Progenitor cell of endocrine pancreas (in vitro differentiated cells): ENCODE results near the gene SIRT3. TPM values are rescaled to one million over a fixed set of nuclear protein-coding genes. Genes with fewer than 3 reads are reported as not detected.

ENCODE experiments used
- DNase-seq: peaks from one replicate; pipeline ENCODE4 v3.0.0; 2021; ENCODE audit warnings: low spot score; ENCODE audit not compliant: unreplicated experiment
- H3K27ac Mint-ChIP-seq: 2 replicates; pipeline ENCODE4 v1.8.0; 2021; ENCODE audit warnings: mild to moderate bottlenecking, moderate library complexity, mixed read lengths
- H3K27me3 Mint-ChIP-seq: 2 replicates; pipeline ENCODE4 v1.8.0; 2021; ENCODE audit warnings: mixed read lengths
- H3K36me3 Mint-ChIP-seq: 2 replicates; pipeline ENCODE4 v1.8.0; 2022; ENCODE audit warnings: mixed read lengths; ENCODE audit not compliant: insufficient read depth
- H3K4me1 Mint-ChIP-seq: 2 replicates; pipeline ENCODE4 v1.8.0; 2021; ENCODE audit warnings: low read depth, mixed read lengths
- H3K4me3 Mint-ChIP-seq: 2 replicates; pipeline ENCODE4 v1.8.0; 2021; ENCODE audit warnings: low read depth, mild to moderate bottlenecking, moderate library complexity, mixed read lengths
- H3K9me3 Mint-ChIP-seq: 2 replicates; pipeline ENCODE4 v1.8.0; 2021; ENCODE audit warnings: low read depth, mixed read lengths
- total RNA-seq: library from RNA; stranded (reverse); gene quantifications from 2 replicates; pipeline ENCODE4 v1.2.1, GENCODE V29; 2021
- TF ChIP-seq, protein P1 (sequence below): fragments of 200-600 bp; sonication (generic); IDR thresholded peaks from one replicate; pipeline ENCODE4 v1.5.0; 2021; ENCODE audit warnings: antibody characterized with exemption, mild to moderate bottlenecking; ENCODE audit not compliant: unreplicated experiment

Gene SIRT3
- total RNA-seq, 1 donor from 2014 or later = 27.0 TPM

DNA sequence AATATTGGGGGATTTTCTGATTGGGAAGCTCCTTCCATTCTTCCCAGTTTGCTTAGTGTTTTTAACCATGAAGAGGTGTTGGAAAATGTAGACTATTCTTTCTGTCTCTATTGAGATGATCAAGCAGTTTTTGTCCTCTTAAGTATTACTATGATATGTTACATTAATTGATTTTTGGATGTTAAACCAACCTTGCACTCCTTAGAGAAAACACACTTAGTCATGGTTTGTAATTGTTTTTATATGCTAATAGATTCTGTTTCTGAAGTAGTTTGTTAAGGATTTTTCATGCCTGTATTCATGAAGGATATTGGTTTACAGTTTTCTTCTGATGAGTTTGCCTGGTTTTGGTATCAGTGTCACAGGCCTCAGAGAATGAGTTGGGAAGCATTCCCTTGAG, 40.1 kb upstream of the SIRT3 start:
- no peak overlapping the region for H3K27ac Mint-ChIP-seq
- TF ChIP-seq, protein P1, sequence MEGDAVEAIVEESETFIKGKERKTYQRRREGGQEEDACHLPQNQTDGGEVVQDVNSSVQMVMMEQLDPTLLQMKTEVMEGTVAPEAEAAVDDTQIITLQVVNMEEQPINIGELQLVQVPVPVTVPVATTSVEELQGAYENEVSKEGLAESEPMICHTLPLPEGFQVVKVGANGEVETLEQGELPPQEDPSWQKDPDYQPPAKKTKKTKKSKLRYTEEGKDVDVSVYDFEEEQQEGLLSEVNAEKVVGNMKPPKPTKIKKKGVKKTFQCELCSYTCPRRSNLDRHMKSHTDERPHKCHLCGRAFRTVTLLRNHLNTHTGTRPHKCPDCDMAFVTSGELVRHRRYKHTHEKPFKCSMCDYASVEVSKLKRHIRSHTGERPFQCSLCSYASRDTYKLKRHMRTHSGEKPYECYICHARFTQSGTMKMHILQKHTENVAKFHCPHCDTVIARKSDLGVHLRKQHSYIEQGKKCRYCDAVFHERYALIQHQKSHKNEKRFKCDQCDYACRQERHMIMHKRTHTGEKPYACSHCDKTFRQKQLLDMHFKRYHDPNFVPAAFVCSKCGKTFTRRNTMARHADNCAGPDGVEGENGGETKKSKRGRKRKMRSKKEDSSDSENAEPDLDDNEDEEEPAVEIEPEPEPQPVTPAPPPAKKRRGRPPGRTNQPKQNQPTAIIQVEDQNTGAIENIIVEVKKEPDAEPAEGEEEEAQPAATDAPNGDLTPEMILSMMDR = no peak
- H3K36me3 Mint-ChIP-seq = no peaks in the 10 kb centered on the region
- H3K4me1 Mint-ChIP-seq = peaks cover 5% of the 10 kb centered on the region
- H3K4me3 Mint-ChIP-seq = no peak overlapping the region
- no peak for DNase-seq
- H3K9me3 Mint-ChIP-seq = peaks cover 8% of the 10 kb centered on the region
- H3K27me3 Mint-ChIP-seq = peaks cover 14% of the 10 kb centered on the region

DNA sequence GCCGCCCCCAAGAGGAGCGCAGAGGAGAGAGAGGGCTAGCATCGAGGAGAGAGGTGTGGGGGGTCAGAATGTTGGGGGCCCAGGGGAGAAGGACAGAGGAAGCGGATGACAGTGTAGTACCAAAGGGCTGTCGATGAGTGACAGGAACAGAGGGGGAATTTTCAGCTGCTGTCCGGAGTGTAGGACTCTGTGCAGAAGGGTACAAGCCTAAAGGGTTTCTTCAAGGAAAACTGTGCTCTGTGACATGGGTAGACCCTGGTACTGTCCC, 36.7 kb upstream of the SIRT3 start:
- H3K9me3 Mint-ChIP-seq = peaks cover 8% of the 10 kb centered on the region
- H3K4me3 Mint-ChIP-seq = no peak overlapping the region
- TF ChIP-seq, protein P1 = no peak
- no peaks in the 10 kb centered on the region for H3K36me3 Mint-ChIP-seq
- no peak for DNase-seq
- H3K27ac Mint-ChIP-seq = peak overlapping the region; percentile 88
- peaks cover 7% of the 10 kb centered on the region for H3K4me1 Mint-ChIP-seq
- H3K27me3 Mint-ChIP-seq = peaks cover 25% of the 10 kb centered on the region

DNA sequence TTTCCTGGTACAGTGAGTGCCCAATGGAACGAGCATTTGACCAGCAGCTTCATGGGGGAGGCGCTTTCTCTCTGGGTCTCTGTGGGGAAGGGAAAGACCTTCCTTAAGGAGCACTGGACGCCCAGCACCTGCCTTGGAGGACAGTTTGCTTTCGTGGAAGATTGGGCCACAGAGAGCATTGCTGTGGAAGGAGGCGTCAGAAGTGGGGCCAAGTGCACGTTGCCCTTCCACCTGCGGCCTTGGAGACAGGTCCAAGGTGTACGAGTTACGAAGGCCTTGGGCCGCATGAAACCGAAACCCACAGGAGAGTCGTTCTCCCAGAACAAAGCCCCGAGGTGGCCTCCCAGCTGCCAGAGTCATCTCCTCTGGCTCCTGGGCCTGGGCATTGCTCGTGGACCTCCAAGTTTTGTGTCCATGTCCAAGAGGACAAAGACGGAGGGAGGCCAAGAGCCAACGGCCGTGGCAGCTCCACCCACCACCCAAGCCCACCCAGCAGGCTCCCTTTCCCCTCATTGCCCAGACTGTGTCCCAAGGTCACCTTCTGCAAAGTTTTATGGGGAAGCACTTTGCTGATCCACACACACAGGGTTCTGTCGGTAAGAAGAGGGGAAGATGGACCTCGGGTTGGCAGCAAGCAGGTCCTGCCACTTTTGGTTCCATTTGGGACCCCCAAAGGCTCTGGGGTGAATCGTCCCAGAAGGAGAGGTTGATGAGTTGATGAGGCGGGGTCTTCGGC, 36.2 kb upstream of the SIRT3 start:
- peak overlapping the region; percentile 88 for H3K27ac Mint-ChIP-seq
- no peak for DNase-seq

DNA sequence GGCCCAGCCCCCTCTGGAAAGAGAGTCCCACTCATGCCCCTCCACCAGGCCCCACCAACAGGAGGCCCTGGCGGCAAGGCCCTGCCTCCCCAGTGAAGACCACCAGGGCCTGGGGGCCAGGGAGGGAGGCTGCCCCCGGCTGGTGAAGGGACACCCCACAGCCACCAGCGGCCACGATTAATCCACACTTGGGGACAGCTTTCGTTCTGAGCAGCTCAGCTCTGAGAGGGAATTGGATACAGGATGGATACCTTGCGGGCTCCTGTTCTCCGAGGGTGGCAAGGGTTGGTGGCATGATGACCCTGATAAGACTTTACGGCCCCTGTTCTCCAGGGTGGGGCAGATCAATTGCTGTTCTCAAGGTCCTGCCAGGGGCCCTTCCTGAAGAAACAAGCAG, 35.2 kb upstream of the SIRT3 start:
- Mint-ChIP-seq H3K9me3 (peaks cover 4% of the 10 kb centered on the region), H3K4me3 (no peak overlapping the region), H3K27me3 (peaks cover 14% of the 10 kb centered on the region), H3K36me3 (no peaks in the 10 kb centered on the region), H3K27ac (no peak overlapping the region), H3K4me1 (peaks cover 7% of the 10 kb centered on the region)
- DNase-seq = no peak
- TF ChIP-seq, protein P1 = no peak

More for the DNA sequence above, 36.2 kb upstream of the SIRT3 start:
- peaks cover 7% of the 10 kb centered on the region for H3K4me1 Mint-ChIP-seq
- peaks cover 20% of the 10 kb centered on the region for H3K27me3 Mint-ChIP-seq
- H3K4me3 Mint-ChIP-seq = no peak overlapping the region
- H3K36me3 Mint-ChIP-seq = no peaks in the 10 kb centered on the region
- TF ChIP-seq, protein P1 = no peak
- H3K9me3 Mint-ChIP-seq = peaks cover 8% of the 10 kb centered on the region

DNA sequence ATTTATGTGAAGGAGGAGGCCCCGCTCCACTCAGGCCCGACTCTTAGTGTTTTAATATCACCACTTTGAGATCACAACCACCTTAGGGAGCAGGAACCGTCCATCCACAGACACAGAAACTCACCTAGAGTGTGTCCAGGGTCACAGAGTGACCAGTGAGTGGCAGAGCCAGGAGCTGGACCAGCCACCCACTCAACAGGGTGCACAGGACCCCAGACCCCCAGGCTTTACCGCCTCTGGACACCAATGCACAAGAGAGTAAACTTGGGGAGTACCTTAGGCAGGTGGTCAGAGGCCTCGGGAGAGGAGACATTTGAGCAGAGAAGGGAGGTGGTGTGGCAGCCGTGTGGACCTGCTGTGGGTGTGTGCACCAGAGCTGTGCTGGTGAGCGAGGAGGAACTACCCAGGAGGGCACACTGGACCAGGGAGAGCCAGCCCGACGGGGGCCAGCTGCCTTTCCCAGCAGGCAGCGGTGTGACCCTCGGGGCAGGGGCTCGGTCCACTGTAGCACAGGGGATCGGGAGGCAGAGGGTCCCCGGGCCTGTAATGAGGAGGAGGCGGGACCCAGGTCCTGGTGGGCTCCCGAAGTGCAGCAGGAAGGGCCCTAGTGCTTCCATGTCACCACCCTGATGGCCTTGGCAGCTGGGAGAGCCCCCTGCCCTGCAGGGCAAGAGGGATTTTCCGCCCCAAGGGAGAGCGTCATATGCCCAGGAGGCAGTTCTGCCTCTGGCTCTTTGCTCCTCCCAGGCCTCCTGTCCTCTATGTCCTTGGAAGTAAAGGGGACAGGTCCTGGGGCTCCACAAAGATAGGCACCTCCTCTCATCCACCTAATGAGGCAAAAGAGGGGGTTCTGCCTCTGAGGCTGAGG, 34.5 kb upstream of the SIRT3 start:
- peaks cover 7% of the 10 kb centered on the region for H3K4me1 Mint-ChIP-seq
- H3K27ac Mint-ChIP-seq = no peak overlapping the region

More for the DNA sequence above, 34.5 kb upstream of the SIRT3 start:
- TF ChIP-seq, protein P1 = no peak
- H3K27me3 Mint-ChIP-seq = peaks cover 14% of the 10 kb centered on the region
- H3K4me3 Mint-ChIP-seq = no peak overlapping the region
- H3K9me3 Mint-ChIP-seq = no peaks in the 10 kb centered on the region
- H3K36me3 Mint-ChIP-seq = no peaks in the 10 kb centered on the region
- DNase-seq = no peak
